ENCODE measurements around the gene ZNF3. TPM values are rescaled to one million over a fixed set of nuclear protein-coding genes. Genes with fewer than 3 reads are reported as not detected.

The ZNF3 gene
- total and polyA plus RNA-seq, 9 of the 15 experiments (the other 6 are each of a cell fraction or from before 2014, with no cell fraction given): 30.0 to 64.9 (median 51.5) TPM

GRCh38 chr7:100120733-100121036 lies 39.2 kb upstream of the ZNF3 start (continued):
- TF ChIP-seq, protein P1, sequence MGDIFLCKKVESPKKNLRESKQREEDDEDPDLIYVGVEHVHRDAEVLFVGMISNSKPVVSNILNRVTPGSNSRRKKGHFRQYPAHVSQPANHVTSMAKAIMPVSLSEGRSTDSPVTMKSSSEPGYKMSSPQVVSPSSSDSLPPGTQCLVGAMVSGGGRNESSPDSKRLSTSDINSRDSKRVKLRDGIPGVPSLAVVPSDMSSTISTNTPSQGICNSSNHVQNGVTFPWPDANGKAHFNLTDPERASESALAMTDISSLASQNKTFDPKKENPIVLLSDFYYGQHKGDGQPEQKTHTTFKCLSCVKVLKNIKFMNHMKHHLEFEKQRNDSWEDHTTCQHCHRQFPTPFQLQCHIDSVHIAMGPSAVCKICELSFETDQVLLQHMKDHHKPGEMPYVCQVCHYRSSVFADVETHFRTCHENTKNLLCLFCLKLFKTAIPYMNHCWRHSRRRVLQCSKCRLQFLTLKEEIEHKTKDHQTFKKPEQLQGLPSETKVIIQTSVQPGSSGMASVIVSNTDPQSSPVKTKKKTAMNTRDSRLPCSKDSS (IDR thresholded peaks at IDR 0.05; ENCODE audit: low read depth, partially characterized antibody): no peak
- TF ChIP-seq NFYB (IDR thresholded peaks at IDR 0.05; ENCODE audit: extremely low read depth, insufficient read length): no peak
- no peak for TF ChIP-seq ATF7 (IDR thresholded peaks at IDR 0.05)
- TF ChIP-seq POLR2H (tag; IDR thresholded peaks at IDR 0.05; ENCODE audit: low read depth): no peak
- no peak for TF ChIP-seq ARNT (IDR thresholded peaks at IDR 0.05)
- no peak for TF ChIP-seq RERE (CRISPR knock-in tag; IDR thresholded peaks at IDR 0.05; ENCODE audit: borderline replicate concordance)
- no peak for TF ChIP-seq MAZ (CRISPR knock-in tag; conservative IDR thresholded peaks at IDR 0.05 in 1 of 2, IDR thresholded peaks at IDR 0.05 in 1 of 2)
- TF ChIP-seq OTX1 (CRISPR knock-in tag; IDR thresholded peaks at IDR 0.05): no peak
- no peak for TF ChIP-seq ZNF184 (CRISPR knock-in tag; IDR thresholded peaks at IDR 0.05)
- TF ChIP-seq CBFA2T3 (IDR thresholded peaks at IDR 0.05): peak; percentile 64
- TF ChIP-seq TSC22D4 (tag; IDR thresholded peaks at IDR 0.05): no peak
- no peak for TF ChIP-seq NBN (IDR thresholded peaks at IDR 0.05; ENCODE audit: low read depth)
- TF ChIP-seq PHB2 (IDR thresholded peaks at IDR 0.05; ENCODE audit: low read depth): no peak
- TF ChIP-seq HMG20A (CRISPR knock-in tag; conservative IDR thresholded peaks at IDR 0.05): no peak
- TF ChIP-seq ZNF609 (CRISPR knock-in tag; IDR thresholded peaks at IDR 0.05; ENCODE audit: borderline replicate concordance): no peak
- no peak for TF ChIP-seq NFIX (CRISPR knock-in tag; IDR thresholded peaks at IDR 0.05; ENCODE audit: low read depth)
- no peak for TF ChIP-seq NFE2L1 (tag; IDR thresholded peaks at IDR 0.05; ENCODE audit: borderline replicate concordance, low read depth)
